GM21390 (cell line): ENCODE results near the gene RLF.

Experiments
- ATAC-seq: cut with Tn5 transposase; IDR thresholded peaks from one replicate; pipeline ENCODE4 v1.9.1; 2021; ENCODE audit not compliant: unreplicated experiment

Gene RLF

GRCh38 chr1:40226192-40226591, 65.0 kb downstream of the RLF start:
- no peak for ATAC-seq

GRCh38 chr1:40232444-40232843, 71.3 kb downstream of the RLF start:
- peak; percentile 91 for ATAC-seq

GRCh38 chr1:40239626-40240025, 78.4 kb downstream of the RLF start:
- no peak for ATAC-seq

GRCh38 chr1:40240390-40240789, 79.2 kb downstream of the RLF start:
- no peak for ATAC-seq

- ATAC-seq = no peak
Measured at GRCh38 chr1:40241362-40241761, 80.2 kb downstream of the RLF start.

GRCh38 chr1:40243351-40243750, 82.2 kb downstream of the RLF start:
- ATAC-seq = no peak

- ATAC-seq = no peak
Measured at GRCh38 chr1:40244138-40244744, 83.1 kb downstream of the RLF start.

- no peak for ATAC-seq
Measured at GRCh38 chr1:40245686-40246085, 84.5 kb downstream of the RLF start.

- no peak for ATAC-seq
Measured at GRCh38 chr1:40247655-40248054, 86.5 kb downstream of the RLF start, which contains the start of gene TMCO2. Gene TMCO2, plus strand, starts transcription at chr1:40247937. Its CDS starts 57 bp downstream, at chr1:40247994.

GRCh38 chr1:40248412-40248811, 87.2 kb downstream of the RLF start:
- no peak for ATAC-seq

- ATAC-seq = no peak
Measured at GRCh38 chr1:40251456-40251855, 90.3 kb downstream of the RLF start.

GRCh38 chr1:40252601-40253000, 91.4 kb downstream of the RLF start:
- no peak for ATAC-seq

- ATAC-seq = no peak
Measured at GRCh38 chr1:40255231-40255630, 94.0 kb downstream of the RLF start.

GRCh38 chr1:40256401-40257084, 95.4 kb downstream of the RLF start:
- ATAC-seq = no peak

GRCh38 chr1:40257313-40257687, 96.1 kb downstream of the RLF start:
- ATAC-seq = peak; percentile 15

GRCh38 chr1:40257688-40258444, 96.7 kb downstream of the RLF start, which contains the start of gene ZMPSTE24:
Gene ZMPSTE24, plus strand, starts transcription at chr1:40258236. Its CDS starts 36 bp downstream, at chr1:40258272.
- peak; percentile 87 for ATAC-seq

- no peak for ATAC-seq
Measured at GRCh38 chr1:40258445-40258769, 97.2 kb downstream of the RLF start.

GRCh38 chr1:40264354-40264781, 103.2 kb downstream of the RLF start:
- ATAC-seq = no peak

GRCh38 chr1:40265298-40265697, 104.1 kb downstream of the RLF start:
- ATAC-seq = no peak

GRCh38 chr1:40265919-40266318, 104.7 kb downstream of the RLF start:
- ATAC-seq = no peak

GRCh38 chr1:40266786-40267535, 105.8 kb downstream of the RLF start:
- ATAC-seq = no peak
